Measurements from ENCODE around the gene MAP2K6. TPM values are rescaled to one million over a fixed set of nuclear protein-coding genes. Genes with fewer than 3 reads are reported as not detected.

The MAP2K6 gene
- total and polyA plus RNA-seq, 10 of the 15 experiments (the other 5 are each of a cell fraction or from before 2014, with no cell fraction given) = 15.6 to 70.3 (median 22.9) TPM

GRCh38 chr17:69557339-69557738, 142.8 kb downstream of the MAP2K6 start:
- ChIA-PET CTCF (interaction anchor here (0.6 to 2.9 kb wide), 4 partner anchors 9 to 31 kb away, joined by 4 to 11 read pairs (median 5); no protein-coding TSS in a partner anchor), POLR2A (no interaction called here), RAD21 (ENCODE audit: unreplicated experiment) (interaction anchor here (0.7 kb wide), 1 partner anchor 20 kb away, joined by 3 read pairs; no protein-coding TSS in a partner anchor), SMC1A (ENCODE audit: uncharacterized antibody, unreplicated experiment) (interaction anchor here (1.1 kb wide), 1 partner anchor 27 kb away, joined by 3 read pairs; no protein-coding TSS in a partner anchor)
- TF ChIP-seq EP300 (IDR thresholded peaks at IDR 0.05; ENCODE audit: borderline replicate concordance in 1 of 2, control insufficient read depth in 1 of 2, low read depth in 2 of 2, low read length in 2 of 2) (no peak), CREB1 (IDR thresholded peaks at IDR 0.05; ENCODE audit: low read depth) (no peak), EZH2 (IDR thresholded peaks at IDR 0.05; ENCODE audit: borderline replicate concordance, control insufficient read depth, low read depth, low read length) (no peak), HSF1 (IDR thresholded peaks at IDR 0.05; ENCODE audit: low read depth, low read length) (no peak), ZNF274 (IDR thresholded peaks at IDR 0.05; ENCODE audit: insufficient read depth, insufficient read length) (no peak), RCOR1 (conservative IDR thresholded peaks at IDR 0.05; ENCODE audit: low read depth, low read length) (no peak), FOXK2 (IDR thresholded peaks at IDR 0.05) (no peak), RB1 (IDR thresholded peaks at IDR 0.05; ENCODE audit: borderline replicate concordance) (no peak), TCF3 (IDR thresholded peaks at IDR 0.05; ENCODE audit: borderline replicate concordance, insufficient read depth, low read depth, low read length) (no peak), SKIL (IDR thresholded peaks at IDR 0.05; ENCODE audit: low read depth, poor library complexity, severe bottlenecking) (no peak)
- WGBS (ENCODE audit: insufficient coverage, insufficient replicate concordance, low lambda C conversion rate, missing lambda C conversion rate) = 0% methylated on average over 2 of the region's 3 CpGs
- in situ Hi-C loops (cut with MboI) (no loop called here), intact Hi-C loops (cut with micrococcal nuclease; ENCODE audit: unreplicated experiment) (no loop called here)
- Histone ChIP-seq H3K79me2 (ENCODE audit: control insufficient read depth, insufficient read depth, low read length) (no peaks in the 10 kb centered on the region), H3K36me3 (ENCODE audit: control insufficient read depth in 2 of 2, insufficient read depth in 2 of 2, low read length in 1 of 2) (no peaks in the 10 kb centered on the region; a peak in 1 of 4 replicates), H3K4me1 (ENCODE audit: control insufficient read depth, insufficient read depth, low read length) (peaks cover 8% of the 10 kb centered on the region; the same call in 1 of the 2 replicates), H3K4me3 (no peak overlapping the region), H3K9me3 (replicated peaks; ENCODE audit: control insufficient read depth, insufficient read depth, low read length) (peaks cover 5% of the 10 kb centered on the region; the same call in 2 of the 3 replicates), H3K27me3 (replicated peaks in 1 of 2; ENCODE audit: control insufficient read depth in 2 of 2, insufficient read depth in 2 of 2, low read length in 1 of 2) (no peaks in the 10 kb centered on the region), H2AFZ (ENCODE audit: control insufficient read depth, low read depth, low read length) (no peak overlapping the region), H3K27ac (ENCODE audit: control insufficient read depth, insufficient read depth) (no peak overlapping the region), H3K9ac (ENCODE audit: control insufficient read depth, insufficient read depth, low read length) (no peak overlapping the region), H3K4me2 (ENCODE audit: control insufficient read depth, insufficient read depth) (no peak overlapping the region), H4K20me1 (ENCODE audit: control insufficient read depth, insufficient read depth) (no peaks in the 10 kb centered on the region)
- FAIRE-seq (no peak), DNase-seq (ENCODE audit: low read depth, low spot score) (no peak), ATAC-seq (no peak)
- no TSS peak for BruUV-seq (replicated peaks)
